Measurements from ENCODE around the gene ZBTB20.

ZBTB20 gene

DNA sequence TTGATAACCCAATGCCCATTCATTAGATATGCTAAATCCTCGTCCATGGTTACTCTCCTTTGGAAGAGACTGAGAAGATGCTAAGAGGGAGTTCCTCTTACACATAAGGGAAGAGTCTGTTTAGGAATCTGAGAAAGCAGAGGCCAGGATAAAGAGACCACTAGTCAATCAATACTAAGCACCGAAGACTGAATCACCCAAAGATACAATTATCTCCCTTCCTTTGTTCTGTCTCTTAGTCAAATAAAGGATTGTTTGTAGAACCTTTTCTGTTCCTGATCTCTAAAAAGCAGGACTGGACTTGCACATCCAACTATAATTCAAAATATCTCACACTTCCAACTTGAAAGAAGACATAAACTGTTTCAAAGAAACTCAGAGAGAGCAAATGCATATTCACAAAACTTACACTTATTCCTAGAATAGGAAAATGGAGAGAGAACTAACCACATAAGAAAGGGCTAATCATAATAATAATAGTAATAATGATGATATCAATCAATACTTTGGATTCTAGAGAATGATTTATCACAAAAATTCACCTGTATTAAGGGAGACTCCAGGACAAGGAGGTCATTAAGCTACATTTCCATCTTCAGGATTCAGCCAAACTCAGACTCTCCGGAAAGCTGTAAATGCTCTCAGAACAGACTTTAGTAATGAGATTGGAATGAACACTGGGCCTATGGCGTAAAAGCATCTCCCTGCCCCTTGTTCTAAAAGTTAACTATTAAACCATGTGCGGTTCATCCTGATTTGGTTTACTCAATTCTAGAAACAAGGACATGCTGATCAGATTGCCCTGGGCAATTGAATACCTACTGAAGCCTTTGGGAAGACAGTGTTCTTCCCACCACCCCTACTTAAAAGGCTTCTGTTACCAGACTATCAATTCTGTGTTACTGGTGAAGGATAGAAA lies 401.5 kb downstream of the ZBTB20 start:
- no peak for DNase-seq

DNA sequence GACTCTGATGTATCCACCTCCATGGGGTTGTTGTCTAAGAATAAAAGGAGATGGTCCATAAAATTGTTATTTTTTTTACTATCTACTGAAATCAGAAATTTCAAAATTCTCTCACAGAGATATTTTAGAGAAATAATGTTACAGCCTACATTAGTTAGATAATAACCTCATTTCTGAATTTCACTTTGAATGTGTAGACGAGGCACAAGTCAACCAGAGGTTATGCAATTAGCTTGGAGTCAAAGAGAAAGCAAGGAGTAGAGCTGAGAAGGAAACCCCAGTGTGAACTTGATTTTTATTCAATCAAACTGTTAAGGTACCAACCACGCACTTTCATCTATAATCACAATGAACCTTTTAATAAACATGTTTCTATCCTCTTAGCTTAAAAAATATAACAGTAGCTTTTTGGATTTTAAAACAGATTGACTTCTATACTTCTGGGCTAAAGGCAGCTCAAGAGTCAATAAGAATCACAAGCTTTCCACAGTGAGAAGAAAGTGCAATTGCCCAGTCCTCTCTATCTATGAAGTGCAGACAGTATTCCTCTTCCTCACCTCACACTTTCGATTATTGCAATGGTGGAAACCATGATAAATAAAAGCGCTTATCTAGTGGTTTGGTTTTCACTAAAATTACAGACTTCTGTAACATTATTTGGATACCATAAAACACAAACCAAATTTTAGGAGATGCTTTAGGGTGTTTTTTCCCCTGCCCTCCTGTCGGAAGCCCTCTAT lies 403.2 kb downstream of the ZBTB20 start:
- DNase-seq, result no peak

DNA sequence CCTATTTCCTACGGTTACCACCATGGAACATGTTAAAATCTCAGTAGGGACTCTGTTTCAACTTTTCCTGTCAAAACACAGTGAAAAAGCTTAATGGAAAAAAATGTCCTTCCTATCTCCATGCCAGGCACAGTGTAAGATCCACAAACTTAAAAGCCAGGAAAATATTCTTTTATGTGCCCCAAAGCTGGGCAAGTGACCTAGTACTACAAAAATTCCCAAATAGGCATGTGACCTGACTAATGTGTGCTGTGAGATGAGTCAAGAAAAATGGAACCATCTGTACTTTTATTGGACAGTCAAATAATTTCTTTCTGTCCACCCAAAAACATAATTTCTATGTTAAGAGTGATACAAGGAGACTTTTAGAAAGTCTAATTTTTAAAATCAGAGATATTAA lies 406.0 kb downstream of the ZBTB20 start:
- DNase-seq, result no peak

DNA sequence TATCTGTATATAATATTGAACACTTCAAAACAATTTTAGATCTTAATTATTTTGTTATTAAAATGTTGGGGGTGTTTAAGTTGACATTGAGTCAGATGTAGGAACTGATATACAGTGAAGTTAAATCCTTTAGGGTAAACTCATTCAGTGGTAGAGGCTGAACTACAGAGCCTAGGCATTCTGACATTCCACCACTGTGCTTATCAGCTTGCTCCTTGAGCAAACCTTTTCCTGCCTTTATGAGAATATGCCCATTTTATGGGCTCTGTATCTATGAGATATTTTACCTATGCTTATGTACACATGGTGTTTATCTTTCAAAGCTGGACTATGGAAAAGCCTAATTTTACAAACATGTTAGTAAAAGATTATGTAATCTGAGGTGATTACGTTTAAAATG lies 407.5 kb downstream of the ZBTB20 start:
- DNase-seq, result no peak

DNA sequence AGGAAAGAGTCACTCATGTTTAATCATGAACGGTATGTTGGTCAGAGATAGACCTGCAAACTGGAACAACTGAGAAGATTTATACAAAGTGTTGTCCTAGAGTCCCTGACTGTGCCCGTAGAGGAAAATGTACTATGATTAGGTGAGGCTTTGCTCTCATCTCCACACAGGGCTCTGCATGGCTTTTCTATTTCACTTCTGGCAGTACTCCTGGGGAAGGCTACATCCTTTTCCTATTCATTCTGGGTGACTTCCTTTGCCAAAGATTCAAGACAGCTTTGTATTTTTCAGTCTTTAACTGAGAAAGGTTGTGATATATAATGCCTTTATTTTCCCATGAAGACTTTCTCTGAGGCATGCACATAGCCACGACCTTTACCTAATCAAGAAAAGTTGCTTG lies 414.7 kb downstream of the ZBTB20 start:
- no peak for DNase-seq

DNA sequence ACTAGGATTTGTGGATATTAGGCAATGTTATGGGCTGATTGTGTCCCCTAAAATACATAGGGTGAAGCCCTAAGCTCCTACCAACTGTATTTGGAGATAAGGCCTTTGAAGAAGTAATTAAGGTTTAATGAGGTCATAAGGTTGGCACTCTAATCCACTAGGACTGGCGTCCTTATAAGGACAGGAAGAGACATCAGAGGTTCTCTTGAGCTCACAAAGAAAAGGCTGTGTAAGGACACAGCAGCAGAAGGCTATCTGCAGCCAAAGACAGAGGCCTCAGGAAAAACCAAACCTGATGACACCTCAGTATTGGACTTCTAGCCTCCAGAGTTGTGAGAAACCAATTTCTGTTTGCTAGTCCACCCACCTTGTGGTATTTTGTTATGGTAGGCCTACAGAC lies 416.7 kb downstream of the ZBTB20 start:
- no peak for DNase-seq

DNA sequence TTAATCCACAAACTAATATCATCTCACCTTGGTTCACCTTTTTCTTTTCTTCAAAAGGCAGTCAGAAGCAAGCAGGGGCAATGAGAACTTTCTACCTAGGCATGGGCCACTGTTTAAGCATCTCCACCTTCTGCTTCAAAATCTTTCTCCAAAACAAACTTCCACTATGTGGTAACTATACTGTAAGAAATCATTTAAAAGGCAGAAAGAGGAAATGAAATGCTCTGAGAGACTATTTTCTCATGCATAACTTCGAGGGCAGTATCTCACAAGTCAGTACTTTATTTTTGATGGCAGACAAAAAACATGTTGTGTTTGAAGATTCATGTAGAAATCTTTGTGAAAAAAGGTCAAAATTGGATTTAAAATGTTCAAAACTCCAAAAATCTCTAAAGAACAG lies 419.7 kb downstream of the ZBTB20 start:
- no peak for DNase-seq

DNA sequence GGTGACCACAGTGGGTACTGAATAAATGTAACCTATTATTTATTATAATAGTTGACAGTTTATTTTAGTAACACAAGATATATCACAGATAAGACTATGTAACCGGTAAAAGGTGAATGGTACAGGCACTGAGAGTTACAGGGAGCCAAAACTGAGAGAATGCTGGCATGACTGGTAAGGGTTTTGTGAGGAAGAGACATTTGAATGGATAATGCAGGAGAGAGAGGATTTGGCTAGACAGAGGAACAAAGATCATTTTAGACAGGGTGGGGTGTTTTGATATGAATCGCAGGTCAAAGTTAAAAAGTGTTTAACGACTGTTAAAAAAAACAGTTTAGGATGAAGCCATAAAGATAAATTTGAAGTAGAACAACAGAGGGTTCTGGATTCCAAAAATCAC lies 421.1 kb downstream of the ZBTB20 start:
- no peak for DNase-seq

DNA sequence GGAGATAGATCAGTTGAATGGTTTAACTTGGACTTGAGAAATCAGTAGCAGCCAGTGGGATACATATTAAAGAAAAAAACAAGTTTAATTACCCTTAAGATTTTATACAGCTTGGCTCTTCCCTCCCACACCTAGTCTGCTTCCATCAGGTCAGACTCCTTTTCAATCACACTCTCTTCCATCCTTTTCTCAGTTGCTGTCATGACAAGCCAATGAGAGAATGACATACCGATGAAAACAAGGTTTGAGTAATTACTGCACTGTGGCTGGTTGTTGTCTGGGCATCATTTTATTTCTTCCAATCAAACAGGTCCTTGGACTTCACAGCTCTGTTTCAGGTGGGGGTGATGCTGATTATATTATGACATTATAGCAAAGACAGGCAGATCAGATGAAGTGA lies 424.6 kb downstream of the ZBTB20 start:
- no peak for DNase-seq

DNA sequence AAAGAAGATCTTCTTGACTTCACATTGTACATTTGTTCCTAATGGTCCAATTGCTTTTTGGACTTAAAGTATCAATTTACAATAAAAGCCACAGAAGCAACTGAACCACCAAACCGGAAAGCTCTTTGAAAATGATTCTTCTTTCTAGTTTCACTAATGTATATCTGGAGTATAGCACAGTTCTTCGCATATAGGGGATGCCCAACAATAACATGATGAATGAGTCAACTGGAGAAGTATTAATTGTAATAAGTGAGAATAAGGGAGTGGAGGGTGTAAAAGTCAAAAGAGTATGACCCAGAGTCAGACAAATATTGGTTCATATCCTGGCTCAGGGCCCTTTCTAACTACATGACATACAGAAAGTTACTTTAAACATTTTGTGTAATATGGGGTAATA lies 425.2 kb downstream of the ZBTB20 start:
- no peak for DNase-seq

DNA sequence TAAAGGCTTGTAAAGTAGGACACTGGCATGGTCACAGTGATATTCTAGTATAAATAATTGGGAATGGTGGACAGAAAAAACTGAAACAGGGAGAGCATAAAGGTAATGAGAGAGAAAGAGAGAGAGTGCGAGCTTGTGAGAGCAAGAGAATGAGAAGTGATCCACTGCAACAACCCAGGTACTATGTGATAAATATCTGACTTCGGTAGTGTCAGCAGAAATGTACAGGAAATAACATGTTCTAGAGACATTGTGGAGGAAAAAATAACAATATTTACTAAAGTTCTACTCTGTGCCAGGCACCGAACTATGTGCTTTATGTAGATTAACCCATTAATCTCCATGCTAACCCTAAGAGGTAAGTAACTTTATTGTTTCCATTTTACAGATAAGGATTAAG lies 425.9 kb downstream of the ZBTB20 start:
- no peak for DNase-seq

DNA sequence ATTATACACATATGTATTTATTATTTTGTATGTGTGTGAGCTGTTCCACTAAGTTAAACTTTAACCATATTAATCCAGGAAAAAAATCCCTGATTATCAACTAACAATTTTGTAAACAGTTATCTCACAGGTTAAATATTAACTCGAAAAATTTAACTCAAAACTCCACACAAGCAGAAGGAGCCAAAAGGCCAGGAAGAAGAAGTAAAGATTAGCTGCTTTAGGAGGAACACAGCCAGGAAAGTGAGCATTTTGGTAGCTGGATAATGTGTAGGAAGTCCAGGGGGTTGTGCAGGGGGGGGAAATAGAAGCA lies 428.2 kb downstream of the ZBTB20 start:
- no peak for DNase-seq

DNA sequence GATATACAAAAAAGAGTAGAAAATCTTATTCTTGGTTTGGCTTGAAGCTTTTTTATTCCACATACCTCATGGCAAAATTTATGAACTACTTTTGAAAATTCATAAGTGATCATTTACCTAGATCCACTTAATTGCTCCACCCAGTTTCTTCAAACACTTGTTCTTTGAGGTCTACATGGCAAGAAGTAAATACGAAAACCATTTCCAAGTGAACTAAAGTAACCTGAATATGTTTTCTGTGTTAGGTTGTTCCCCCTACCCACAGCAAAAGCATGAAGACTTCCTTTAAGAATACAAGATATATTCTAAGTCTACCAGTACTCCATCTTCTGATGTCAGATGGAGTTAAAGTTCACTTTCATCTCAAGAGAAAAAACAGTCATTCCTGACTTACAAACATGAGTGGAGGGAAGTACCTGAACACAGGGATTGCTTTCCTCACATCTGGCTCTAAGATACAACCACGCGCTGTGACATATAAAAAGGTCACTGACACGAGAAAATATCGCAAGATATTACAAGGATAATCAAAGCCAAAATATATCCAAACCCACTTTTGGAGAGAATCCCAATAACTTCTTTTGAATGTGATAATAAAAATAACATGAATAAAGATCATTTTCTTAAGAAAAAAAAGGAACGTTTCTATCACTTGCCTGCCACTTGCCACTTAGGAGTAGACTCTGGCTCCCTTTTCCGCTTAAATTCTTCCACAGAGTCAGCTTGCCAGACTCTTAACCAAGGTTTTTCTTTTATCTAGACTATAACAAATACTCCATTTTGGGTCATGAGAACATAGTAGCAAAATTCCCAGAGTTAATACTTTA lies 428.8 kb downstream of the ZBTB20 start:
- no peak for DNase-seq

DNA sequence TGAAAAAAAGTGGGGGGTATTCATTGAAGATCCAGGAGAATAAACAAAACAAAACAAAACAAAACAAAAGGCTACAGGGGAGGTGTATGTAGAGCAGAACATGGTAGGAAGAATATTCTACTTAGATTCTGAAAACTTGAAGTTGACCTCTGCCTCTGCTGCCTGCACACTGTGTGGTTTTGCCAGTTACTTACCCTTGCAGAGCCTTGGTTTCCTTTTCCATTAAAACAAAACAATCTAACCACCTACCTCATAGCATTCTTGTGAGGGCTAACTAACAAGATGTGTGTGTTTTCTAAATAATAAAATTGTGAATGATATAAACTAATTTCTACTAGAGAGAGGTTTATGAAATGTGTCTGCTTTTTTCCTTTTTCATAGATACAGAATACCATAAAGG lies 430.2 kb downstream of the ZBTB20 start:
- no peak for DNase-seq

DNA sequence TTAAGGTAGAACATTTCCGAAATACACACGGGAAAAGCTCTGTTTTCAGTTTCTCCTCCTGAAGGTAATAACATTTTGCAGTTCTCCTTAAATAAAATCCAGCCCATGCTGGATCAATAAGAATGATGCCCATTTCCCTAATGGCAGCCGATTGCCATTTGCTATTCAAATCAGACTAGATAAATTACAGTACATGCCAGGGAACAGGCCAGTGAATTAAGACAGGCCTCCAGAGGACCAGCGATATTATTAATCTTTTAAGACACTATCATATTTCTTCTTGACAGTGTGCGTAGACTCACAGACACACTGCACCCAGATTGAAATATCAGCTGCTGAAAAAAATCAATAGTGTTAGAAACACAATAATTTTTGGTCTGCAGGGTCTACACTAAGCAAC lies 431.0 kb downstream of the ZBTB20 start:
- DNase-seq, result no peak

DNA sequence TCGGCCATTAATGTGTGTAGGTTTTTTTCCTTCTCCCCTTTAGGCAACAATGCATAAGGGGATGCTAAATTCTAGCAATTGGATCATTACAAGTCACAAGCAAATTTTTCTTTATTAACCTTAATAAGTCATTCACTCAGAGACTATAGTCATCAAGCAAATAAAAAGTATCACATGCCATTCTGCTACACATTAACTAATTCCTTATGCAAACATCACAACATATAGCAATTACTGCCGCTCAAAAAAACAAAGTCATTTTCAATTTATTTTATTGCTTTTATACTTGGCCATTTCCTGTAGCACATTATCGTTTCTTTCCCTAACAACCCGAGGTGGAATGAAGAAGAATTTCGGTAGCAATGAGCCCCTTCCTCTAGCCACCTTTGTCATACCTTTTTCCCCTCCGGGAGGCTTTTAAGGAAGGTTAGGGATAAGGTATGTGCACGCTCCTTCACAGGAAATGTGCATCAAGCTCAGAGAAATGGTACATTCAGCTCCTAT lies 432.1 kb downstream of the ZBTB20 start:
- no peak for DNase-seq

DNA sequence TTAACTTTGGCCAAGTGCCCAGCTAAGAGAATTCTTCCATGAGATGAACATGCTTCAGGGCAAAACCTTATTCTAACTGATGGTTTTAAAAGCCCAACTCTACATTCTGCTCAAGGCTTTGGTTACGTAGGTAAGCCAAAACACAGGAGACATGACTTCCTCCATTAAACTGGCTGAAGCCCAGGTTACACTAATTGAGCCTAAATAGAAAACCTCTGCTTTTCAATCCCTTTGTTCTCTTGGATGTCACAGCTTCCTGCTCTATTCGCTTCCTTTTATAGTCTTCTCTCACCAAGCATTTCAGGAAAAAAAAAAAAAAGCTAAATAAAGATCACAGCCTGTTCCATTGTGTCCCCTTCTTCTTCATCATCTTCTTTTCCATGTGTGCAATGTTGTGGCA lies 432.9 kb downstream of the ZBTB20 start:
- no peak for DNase-seq

DNA sequence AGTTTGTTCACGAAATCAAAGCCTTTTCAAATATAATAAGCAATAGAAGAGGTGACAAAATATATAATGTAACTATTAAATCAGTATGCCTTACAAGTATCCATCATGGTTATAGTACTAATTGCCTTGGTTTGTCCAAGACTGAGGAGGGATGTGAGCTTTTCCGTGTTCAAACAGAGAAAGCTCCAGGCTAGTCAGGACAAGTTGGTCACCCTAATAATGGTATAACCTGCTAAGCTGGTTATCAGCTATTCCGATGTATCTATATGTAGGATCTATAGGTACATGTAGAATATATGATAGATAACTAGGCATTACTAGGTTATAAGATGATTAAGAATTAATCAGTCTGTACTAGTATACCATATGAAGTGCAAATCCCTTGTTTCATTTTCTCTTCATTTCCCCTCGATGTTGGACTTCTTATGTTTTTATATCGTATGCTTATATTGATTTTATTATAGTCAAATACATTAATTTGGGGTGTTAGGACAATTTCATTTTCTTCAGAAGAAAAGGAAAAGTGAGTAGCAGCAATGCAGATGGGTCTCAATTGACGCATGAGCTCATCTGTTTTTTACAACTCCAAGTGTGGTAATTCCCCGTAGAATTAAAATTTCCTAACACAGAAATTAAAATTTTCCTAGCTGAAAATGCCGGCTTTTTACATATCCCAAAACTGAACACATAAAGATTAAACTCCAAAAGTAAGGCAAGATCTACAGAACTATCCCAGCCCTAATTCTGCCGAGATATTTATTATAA lies 434.2 kb downstream of the ZBTB20 start:
- no peak for DNase-seq

DNA sequence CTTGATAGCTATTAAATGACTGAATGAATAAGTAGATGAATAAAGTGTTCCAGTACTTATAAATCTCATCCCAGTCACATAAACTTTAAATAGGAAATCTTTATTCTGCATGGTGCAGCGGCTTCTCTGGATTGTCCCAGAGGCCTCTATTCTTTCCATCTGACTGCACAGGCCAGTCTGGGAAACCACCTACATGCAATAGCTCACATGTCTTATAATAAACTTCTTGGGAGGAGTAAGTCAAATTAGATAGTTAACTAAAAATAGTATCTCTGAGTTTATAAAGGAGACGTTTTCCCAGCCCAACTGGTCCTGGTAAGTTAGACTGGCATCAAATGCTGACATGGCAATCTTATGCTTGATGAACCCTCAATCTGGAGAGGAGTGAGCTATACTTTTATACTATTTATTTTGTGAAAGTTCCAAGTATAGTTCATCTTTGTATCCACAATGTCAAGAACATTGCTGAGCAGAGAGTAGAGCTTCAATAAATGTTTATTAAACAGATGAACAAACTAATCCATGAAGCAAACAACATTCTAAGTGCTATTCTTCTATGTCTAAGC lies 435.7 kb downstream of the ZBTB20 start:
- no peak for DNase-seq

DNA sequence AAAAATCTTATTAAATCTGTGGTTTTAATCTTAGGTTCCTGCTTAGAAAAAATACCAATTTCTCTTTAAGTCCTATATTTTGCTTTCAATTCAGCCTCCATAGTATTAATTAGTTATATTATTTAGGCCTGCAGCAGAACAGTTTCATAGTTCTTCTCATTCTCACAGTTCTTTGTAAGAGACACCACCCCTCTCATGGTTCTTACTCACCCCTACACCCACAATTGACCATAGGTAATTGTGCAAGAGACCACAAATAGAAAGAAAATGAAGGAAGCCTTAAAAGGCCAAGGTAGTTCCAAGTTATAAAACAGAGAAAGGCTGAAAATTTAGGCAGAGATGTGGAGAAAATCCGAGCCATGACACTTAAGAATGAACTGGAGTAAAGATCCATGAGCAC lies 438.0 kb downstream of the ZBTB20 start:
- no peak for DNase-seq

DNA sequence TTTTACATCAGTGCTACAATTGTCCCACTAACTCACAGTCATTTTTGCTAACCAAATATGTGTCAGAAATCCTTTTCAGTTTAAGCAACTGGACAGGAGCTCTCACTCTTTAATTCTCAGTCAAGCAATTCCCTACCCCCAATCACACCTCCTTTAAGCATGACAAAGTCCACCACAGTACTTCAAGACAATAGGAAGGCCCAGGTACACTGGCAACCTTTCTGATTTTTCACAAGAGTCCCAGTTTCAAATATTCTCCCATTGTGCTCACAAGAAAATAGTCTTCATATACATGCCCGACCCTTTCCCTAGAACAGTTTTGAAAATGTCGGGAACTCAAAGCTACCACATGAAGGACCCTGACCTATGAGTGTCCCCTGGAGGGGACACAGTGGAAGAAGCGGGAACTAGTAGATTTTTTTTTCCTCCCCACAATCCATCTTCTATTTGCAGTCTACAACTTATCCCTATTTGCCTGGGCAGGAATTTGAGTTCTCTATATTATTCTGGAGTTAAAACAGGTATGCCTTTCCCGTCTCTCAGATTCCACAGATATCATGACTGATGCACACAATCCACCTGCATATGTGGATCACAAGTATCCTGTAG lies 439.7 kb downstream of the ZBTB20 start:
- DNase-seq, result no peak
